GM12873 (cell line): ENCODE data around the gene PEDS1.

Experiments used
- CTCF ChIP-seq: IDR thresholded peaks from 2 replicates; pipeline ENCODE4 v1.5.1; 2012; ENCODE audit warnings: low read depth, mild to moderate bottlenecking, moderate library complexity, low read length, control low read depth; ENCODE audit not compliant: insufficient read depth; ENCODE audit errors: missing control alignments

The PEDS1 gene

GRCh38 chr20:50115041-50115512 is 38.4 kb downstream of the PEDS1 start:
- TF ChIP-seq CTCF: no peak

GRCh38 chr20:50113420-50114224 is 39.9 kb downstream of the PEDS1 start:
- no peak for TF ChIP-seq CTCF

GRCh38 chr20:50112512-50113419 is 40.8 kb downstream of the PEDS1 start, which contains the start of gene UBE2V1:
UBE2V1 (minus strand) TSS chr20:50113150; CDS start chr20:50113128, 22 bp downstream.
- peak; percentile 52 for TF ChIP-seq CTCF

GRCh38 chr20:50111829-50112495 is 41.6 kb downstream of the PEDS1 start:
- TF ChIP-seq CTCF: no peak

GRCh38 chr20:50111120-50111828 is 42.2 kb downstream of the PEDS1 start:
- TF ChIP-seq CTCF: no peak

- no peak for TF ChIP-seq CTCF
Observed at GRCh38 chr20:50110141-50111047, 43.1 kb downstream of the PEDS1 start.
